WTC11 (cell line): Measurements from ENCODE around the gene DDIAS. TPM values are rescaled to one million over a fixed set of nuclear protein-coding genes. Genes with fewer than 3 reads are reported as not detected.

Source experiments
- ATAC-seq: fragments of 200-7000 bp; cut with Tn5 transposase; 2 replicates; pipeline ENCODE4 v1.10.0; 2021; ENCODE audit warnings: mild to moderate bottlenecking, moderate library complexity
- CTCF ChIA-PET: fragments of 300-600 bp; sonication (Branson Sonifier 250); formaldehyde crosslinking; loops from one replicate; lab custom pipeline; 2021; ENCODE audit warnings: antibody characterized with exemption; lab: Charles Lee
- POLR2A ChIA-PET: fragments of 350-600 bp; sonication (Branson Sonifier 250); formaldehyde crosslinking; loops from one replicate; lab custom pipeline; 2021; ENCODE audit warnings: antibody characterized with exemption; lab: Charles Lee
- DNase-seq: peaks from one replicate; pipeline ENCODE4 v3.0.0; 2021; ENCODE audit warnings: low spot score
- H3K27ac Mint-ChIP-seq: 2 replicates; pipeline ENCODE4 v1.8.0; 2021; ENCODE audit warnings: mixed read lengths
- H3K27me3 Mint-ChIP-seq: 2 replicates; pipeline ENCODE4 v1.8.0; 2021; ENCODE audit warnings: low read depth, mild to moderate bottlenecking, moderate library complexity, mixed read lengths
- H3K36me3 Mint-ChIP-seq: 2 replicates; pipeline ENCODE4 v1.8.0; 2021; ENCODE audit warnings: mixed read lengths
- H3K4me1 Mint-ChIP-seq: 2 replicates; pipeline ENCODE4 v1.8.0; 2022; ENCODE audit warnings: mixed read lengths
- H3K4me3 Mint-ChIP-seq: 2 replicates; pipeline ENCODE4 v1.8.0; 2021; ENCODE audit warnings: mild to moderate bottlenecking, moderate library complexity, mixed read lengths
- H3K9me3 Mint-ChIP-seq: 2 replicates; pipeline ENCODE4 v1.8.0; 2021; ENCODE audit warnings: mixed read lengths
- CREB1 ChIP-seq: sonication (generic); formaldehyde crosslinking; IDR thresholded peaks from 2 replicates; pipeline ENCODE4 v1.8.0; 2023; ENCODE audit warnings: mild to moderate bottlenecking, missing genetic modification reagents
- CREM ChIP-seq: sonication (generic); formaldehyde crosslinking; IDR thresholded peaks from 2 replicates; pipeline ENCODE4 v1.8.1; 2022; ENCODE audit warnings: mild to moderate bottlenecking, missing genetic modification reagents, moderate library complexity
- ELF4 ChIP-seq: sonication (generic); formaldehyde crosslinking; IDR thresholded peaks from 2 replicates; pipeline ENCODE4 v1.8.1; 2022; ENCODE audit warnings: low read depth, mild to moderate bottlenecking, moderate library complexity, missing genetic modification reagents
- EMX1 ChIP-seq: fragments of 250-450 bp; sonication (Bioruptor Pico); IDR thresholded peaks from 2 replicates; pipeline ENCODE4 v1.8.0; 2021; ENCODE audit warnings: mild to moderate bottlenecking
- ESRRA ChIP-seq: sonication (generic); formaldehyde crosslinking; IDR thresholded peaks from 2 replicates; pipeline ENCODE4 v1.8.1; 2022; ENCODE audit warnings: mild to moderate bottlenecking, missing genetic modification reagents, borderline replicate concordance
- ETV6 ChIP-seq: sonication (generic); formaldehyde crosslinking; IDR thresholded peaks from 2 replicates; pipeline ENCODE4 v1.8.1; 2022; ENCODE audit warnings: mild to moderate bottlenecking, missing genetic modification reagents
- MXD4 ChIP-seq: fragments of 250-450 bp; sonication (Bioruptor Pico); IDR thresholded peaks from 2 replicates; pipeline ENCODE4 v1.8.0; 2021; ENCODE audit warnings: mild to moderate bottlenecking, moderate library complexity, borderline replicate concordance
- NFE2L1 ChIP-seq: sonication (generic); formaldehyde crosslinking; IDR thresholded peaks from 2 replicates; pipeline ENCODE4 v1.8.1; 2023; ENCODE audit warnings: missing genetic modification reagents
- NFYB ChIP-seq: sonication (generic); formaldehyde crosslinking; conservative IDR thresholded peaks from 2 replicates; pipeline ENCODE4 v1.8.0; 2022; ENCODE audit warnings: low read depth, missing genetic modification reagents
- NR1H2 ChIP-seq: sonication (generic); formaldehyde crosslinking; IDR thresholded peaks from 2 replicates; pipeline ENCODE4 v1.9.0; 2021; ENCODE audit warnings: mild to moderate bottlenecking, moderate library complexity, missing genetic modification reagents
- RELA ChIP-seq: sonication (generic); formaldehyde crosslinking; IDR thresholded peaks from 2 replicates; pipeline ENCODE4 v1.8.1; 2022; ENCODE audit warnings: missing genetic modification reagents, mild to moderate bottlenecking, borderline replicate concordance
- SP1 ChIP-seq: sonication (generic); formaldehyde crosslinking; conservative IDR thresholded peaks from 2 replicates; pipeline ENCODE4 v1.8.1; 2022; ENCODE audit warnings: missing genetic modification reagents
- TEAD4 ChIP-seq: sonication (generic); formaldehyde crosslinking; IDR thresholded peaks from 2 replicates; pipeline ENCODE4 v1.8.0; 2022; ENCODE audit warnings: mild to moderate bottlenecking, missing genetic modification reagents
- TP53 ChIP-seq: sonication (generic); formaldehyde crosslinking; IDR thresholded peaks from 2 replicates; pipeline ENCODE4 v1.8.1; 2023; ENCODE audit warnings: mild to moderate bottlenecking, missing genetic modification reagents
- ZNF121 ChIP-seq: sonication (generic); formaldehyde crosslinking; IDR thresholded peaks from 2 replicates; pipeline ENCODE4 v1.8.0; 2023; ENCODE audit warnings: missing genetic modification reagents
- ZNF219 ChIP-seq: sonication (generic); formaldehyde crosslinking; IDR thresholded peaks from 2 replicates; pipeline ENCODE4 v1.8.0; 2023; ENCODE audit warnings: missing genetic modification reagents, mild to moderate bottlenecking, borderline replicate concordance
- ZNF232 ChIP-seq: sonication (generic); formaldehyde crosslinking; IDR thresholded peaks from 2 replicates; pipeline ENCODE4 v1.8.0; 2022; ENCODE audit warnings: mild to moderate bottlenecking, missing genetic modification reagents
- ZNF416 ChIP-seq: fragments of 250-450 bp; sonication (Bioruptor Pico); IDR thresholded peaks from 2 replicates; pipeline ENCODE4 v1.9.0; 2021; ENCODE audit warnings: mild to moderate bottlenecking, inconsistent platforms
- total RNA-seq: library from RNA; stranded (reverse); gene quantifications from 3 replicates; pipeline ENCODE4 v1.2.3, GENCODE V29; 2021
- TF ChIP-seq, protein P1 (sequence below): fragments of 250-450 bp; sonication (Bioruptor Pico); conservative IDR thresholded peaks from 2 replicates; pipeline ENCODE4 v1.9.0; 2021; ENCODE audit warnings: mild to moderate bottlenecking
- TF ChIP-seq, protein P2 (sequence below): fragments of 250-450 bp; sonication (Bioruptor Pico); IDR thresholded peaks from 2 replicates; pipeline ENCODE4 v1.9.0; 2021; ENCODE audit warnings: moderate library complexity, mild to moderate bottlenecking, inconsistent platforms, borderline replicate concordance
- TF ChIP-seq, protein P3 (sequence below): sonication (generic); formaldehyde crosslinking; IDR thresholded peaks from 2 replicates; pipeline ENCODE4 v1.8.1; 2022; ENCODE audit warnings: mild to moderate bottlenecking, moderate library complexity, missing genetic modification reagents
- TF ChIP-seq, protein P4 (sequence below): sonication (generic); formaldehyde crosslinking; IDR thresholded peaks from 2 replicates; pipeline ENCODE4 v1.8.0; 2022; ENCODE audit warnings: mild to moderate bottlenecking, missing genetic modification reagents
- TF ChIP-seq, protein P5 (sequence below): sonication (generic); formaldehyde crosslinking; conservative IDR thresholded peaks from 2 replicates; pipeline ENCODE4 v1.8.1; 2023; ENCODE audit warnings: mild to moderate bottlenecking, low read depth, missing genetic modification reagents, moderate library complexity
- TF ChIP-seq, protein P6 (sequence below): sonication (generic); formaldehyde crosslinking; IDR thresholded peaks from 2 replicates; pipeline ENCODE4 v1.8.1; 2023; ENCODE audit warnings: mild to moderate bottlenecking, missing genetic modification reagents

The DDIAS gene
- total RNA-seq, 1 experiment from 2014 or later: 28.7 TPM

DNA sequence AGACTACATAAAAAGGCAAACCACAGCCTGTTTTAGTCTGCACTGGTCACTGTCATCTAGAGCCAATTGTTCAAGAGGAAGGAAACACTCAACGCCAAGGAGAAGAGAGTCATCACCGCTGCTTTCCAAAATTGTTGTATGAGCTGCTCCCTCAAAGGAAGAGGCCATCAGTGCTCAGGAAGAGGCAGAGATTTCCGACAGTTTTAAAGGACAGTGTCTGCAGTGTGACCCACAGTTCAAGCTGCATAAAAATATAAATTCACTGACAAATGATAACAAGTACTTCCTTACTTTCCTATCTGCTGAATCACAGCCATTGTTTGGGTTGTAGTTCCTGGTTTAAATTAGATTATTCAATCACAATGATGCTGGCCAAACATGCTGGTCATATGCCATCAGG lies 17.7 kb upstream of the DDIAS start:
- Mint-ChIP-seq H3K4me1 (no peaks in the 10 kb centered on the region), H3K4me3 (no peak overlapping the region), H3K9me3 (peaks cover 31% of the 10 kb centered on the region), H3K27me3 (no peaks in the 10 kb centered on the region), H3K27ac (no peak overlapping the region), H3K36me3 (peaks cover 32% of the 10 kb centered on the region)
- DNase-seq (no peak), ATAC-seq (no peak)
- TF ChIP-seq, protein P1, sequence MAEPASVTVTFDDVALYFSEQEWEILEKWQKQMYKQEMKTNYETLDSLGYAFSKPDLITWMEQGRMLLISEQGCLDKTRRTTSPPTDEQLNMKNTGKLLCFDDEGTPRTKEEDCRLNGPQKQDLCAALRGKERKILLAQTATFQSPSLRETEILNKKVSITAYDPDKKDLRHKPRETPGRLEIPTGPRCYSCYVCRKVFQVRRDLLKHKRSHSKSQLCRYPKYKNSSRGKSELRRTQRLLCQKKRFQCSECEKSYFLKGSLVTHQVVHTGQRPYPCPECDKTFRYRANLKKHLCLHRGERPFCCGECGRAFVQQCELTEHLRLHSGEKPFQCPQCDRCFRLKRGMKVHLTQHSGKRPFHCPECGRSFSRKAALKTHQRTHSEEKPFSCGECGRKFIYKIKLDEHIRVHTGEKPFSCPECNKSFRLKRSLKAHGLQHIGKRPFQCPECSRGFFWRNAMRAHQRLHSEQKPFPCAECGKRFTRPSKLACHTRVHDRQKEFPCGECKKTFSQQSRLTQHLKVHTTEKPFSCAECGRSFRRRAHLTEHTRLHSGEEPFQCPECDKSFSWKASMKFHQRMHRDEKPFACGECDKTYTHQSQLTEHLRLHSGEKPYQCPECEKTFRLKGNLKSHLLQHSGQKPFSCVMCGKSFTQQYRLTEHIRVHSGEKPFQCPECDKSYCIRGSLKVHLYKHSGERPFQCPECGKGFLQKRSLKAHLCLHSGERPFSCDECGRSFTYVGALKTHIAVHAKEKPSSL (CRISPR knock-in tag): no peak
- TF ChIP-seq CREB1 (CRISPR knock-in tag): no peak
- TF ChIP-seq, protein P2, sequence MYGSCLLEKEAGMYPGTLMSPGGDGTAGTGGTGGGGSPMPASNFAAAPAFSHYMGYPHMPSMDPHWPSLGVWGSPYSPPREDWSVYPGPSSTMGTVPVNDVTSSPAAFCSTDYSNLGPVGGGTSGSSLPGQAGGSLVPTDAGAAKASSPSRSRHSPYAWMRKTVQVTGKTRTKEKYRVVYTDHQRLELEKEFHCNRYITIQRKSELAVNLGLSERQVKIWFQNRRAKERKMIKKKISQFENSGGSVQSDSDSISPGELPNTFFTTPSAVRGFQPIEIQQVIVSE (CRISPR knock-in tag): no peak
- no peak for TF ChIP-seq EMX1 (CRISPR knock-in tag)
- TF ChIP-seq RELA (CRISPR knock-in tag): no peak
- TF ChIP-seq MXD4: no peak
- no peak for TF ChIP-seq ZNF121 (CRISPR knock-in tag)
- POLR2A ChIA-PET: no interaction called here
- CTCF ChIA-PET: interaction anchor here (1.4 kb wide), 2 partner anchors 16 kb away, joined by 3 to 5 read pairs; partner anchors contain the start of gene PRCP

DNA sequence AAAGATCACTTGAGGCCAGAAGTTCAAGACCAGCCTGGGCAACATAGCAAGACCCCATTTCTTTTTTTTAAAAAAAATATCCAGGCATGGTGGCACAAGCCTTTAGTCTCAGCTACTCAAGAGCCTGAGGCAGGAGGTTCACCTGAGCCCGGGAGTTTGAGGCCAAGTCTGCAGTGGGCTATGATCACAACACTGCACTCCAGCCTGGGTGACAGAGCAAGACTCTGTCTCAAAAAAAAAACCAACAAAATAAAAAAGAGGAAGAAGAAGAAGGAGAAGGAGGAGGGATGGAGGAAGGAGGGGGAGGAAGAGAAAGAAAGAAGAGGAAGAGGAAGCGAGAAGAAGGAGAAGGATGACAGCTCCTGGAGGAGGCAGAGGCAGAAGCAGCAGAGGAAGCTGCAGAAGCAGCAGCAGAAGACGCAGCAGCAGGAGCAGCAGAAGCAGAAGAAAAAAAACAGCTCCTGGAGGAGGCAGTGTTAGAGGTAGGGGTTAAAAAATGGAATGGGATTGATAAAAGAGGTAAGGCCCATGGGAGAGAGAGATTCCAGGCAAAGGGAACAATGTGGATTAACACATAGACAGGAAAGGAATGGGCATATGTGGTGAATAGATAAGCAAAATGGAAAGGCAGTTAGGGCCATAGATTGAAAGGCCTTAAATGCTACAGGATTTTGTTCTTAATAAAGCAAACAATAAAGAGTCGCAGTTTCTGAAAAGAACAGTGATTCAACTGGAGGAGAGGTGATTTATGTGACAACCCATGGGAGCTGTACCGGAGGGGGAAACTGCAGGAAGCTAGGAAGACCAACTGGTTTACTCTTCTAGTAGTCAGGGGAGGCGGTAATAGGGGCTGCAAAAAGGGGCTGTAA lies 12.2 kb upstream of the DDIAS start:
- H3K27ac Mint-ChIP-seq: no peak overlapping the region
- no peaks in the 10 kb centered on the region for H3K27me3 Mint-ChIP-seq
- H3K4me3 Mint-ChIP-seq: no peak overlapping the region
- CTCF ChIA-PET: interaction anchor here (2.2 kb wide), 1 partner anchor 22 kb away, joined by 10 read pairs; no protein-coding TSS in a partner anchor
- no peaks in the 10 kb centered on the region for H3K4me1 Mint-ChIP-seq
- no peaks in the 10 kb centered on the region for H3K36me3 Mint-ChIP-seq
- no peaks in the 10 kb centered on the region for H3K9me3 Mint-ChIP-seq
- TF ChIP-seq ELF4 (CRISPR knock-in tag): no peak
- TF ChIP-seq ESRRA (CRISPR knock-in tag): no peak
- no peak for TF ChIP-seq MXD4
- TF ChIP-seq, protein P3, sequence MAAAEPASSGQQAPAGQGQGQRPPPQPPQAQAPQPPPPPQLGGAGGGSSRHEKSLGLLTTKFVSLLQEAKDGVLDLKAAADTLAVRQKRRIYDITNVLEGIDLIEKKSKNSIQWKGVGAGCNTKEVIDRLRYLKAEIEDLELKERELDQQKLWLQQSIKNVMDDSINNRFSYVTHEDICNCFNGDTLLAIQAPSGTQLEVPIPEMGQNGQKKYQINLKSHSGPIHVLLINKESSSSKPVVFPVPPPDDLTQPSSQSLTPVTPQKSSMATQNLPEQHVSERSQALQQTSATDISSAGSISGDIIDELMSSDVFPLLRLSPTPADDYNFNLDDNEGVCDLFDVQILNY (CRISPR knock-in tag): no peak
- TF ChIP-seq TEAD4 (CRISPR knock-in tag): no peak
- no peak for TF ChIP-seq ZNF219
- TF ChIP-seq, protein P4, sequence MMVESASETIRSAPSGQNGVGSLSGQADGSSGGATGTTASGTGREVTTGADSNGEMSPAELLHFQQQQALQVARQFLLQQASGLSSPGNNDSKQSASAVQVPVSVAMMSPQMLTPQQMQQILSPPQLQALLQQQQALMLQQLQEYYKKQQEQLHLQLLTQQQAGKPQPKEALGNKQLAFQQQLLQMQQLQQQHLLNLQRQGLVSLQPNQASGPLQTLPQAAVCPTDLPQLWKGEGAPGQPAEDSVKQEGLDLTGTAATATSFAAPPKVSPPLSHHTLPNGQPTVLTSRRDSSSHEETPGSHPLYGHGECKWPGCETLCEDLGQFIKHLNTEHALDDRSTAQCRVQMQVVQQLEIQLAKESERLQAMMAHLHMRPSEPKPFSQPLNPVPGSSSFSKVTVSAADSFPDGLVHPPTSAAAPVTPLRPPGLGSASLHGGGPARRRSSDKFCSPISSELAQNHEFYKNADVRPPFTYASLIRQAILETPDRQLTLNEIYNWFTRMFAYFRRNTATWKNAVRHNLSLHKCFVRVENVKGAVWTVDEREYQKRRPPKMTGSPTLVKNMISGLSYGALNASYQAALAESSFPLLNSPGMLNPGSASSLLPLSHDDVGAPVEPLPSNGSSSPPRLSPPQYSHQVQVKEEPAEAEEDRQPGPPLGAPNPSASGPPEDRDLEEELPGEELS (CRISPR knock-in tag): no peak
- TF ChIP-seq NR1H2 (CRISPR knock-in tag): no peak
- no peak for TF ChIP-seq CREM (CRISPR knock-in tag)
- TF ChIP-seq TP53 (CRISPR knock-in tag): no peak
- TF ChIP-seq SP1 (CRISPR knock-in tag): no peak
- TF ChIP-seq, protein P5, sequence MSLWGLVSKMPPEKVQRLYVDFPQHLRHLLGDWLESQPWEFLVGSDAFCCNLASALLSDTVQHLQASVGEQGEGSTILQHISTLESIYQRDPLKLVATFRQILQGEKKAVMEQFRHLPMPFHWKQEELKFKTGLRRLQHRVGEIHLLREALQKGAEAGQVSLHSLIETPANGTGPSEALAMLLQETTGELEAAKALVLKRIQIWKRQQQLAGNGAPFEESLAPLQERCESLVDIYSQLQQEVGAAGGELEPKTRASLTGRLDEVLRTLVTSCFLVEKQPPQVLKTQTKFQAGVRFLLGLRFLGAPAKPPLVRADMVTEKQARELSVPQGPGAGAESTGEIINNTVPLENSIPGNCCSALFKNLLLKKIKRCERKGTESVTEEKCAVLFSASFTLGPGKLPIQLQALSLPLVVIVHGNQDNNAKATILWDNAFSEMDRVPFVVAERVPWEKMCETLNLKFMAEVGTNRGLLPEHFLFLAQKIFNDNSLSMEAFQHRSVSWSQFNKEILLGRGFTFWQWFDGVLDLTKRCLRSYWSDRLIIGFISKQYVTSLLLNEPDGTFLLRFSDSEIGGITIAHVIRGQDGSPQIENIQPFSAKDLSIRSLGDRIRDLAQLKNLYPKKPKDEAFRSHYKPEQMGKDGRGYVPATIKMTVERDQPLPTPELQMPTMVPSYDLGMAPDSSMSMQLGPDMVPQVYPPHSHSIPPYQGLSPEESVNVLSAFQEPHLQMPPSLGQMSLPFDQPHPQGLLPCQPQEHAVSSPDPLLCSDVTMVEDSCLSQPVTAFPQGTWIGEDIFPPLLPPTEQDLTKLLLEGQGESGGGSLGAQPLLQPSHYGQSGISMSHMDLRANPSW (CRISPR knock-in tag): no peak
- TF ChIP-seq NFYB (CRISPR knock-in tag): no peak
- TF ChIP-seq NFE2L1 (CRISPR knock-in tag): no peak
- TF ChIP-seq ZNF232 (CRISPR knock-in tag): no peak
- TF ChIP-seq, protein P6, sequence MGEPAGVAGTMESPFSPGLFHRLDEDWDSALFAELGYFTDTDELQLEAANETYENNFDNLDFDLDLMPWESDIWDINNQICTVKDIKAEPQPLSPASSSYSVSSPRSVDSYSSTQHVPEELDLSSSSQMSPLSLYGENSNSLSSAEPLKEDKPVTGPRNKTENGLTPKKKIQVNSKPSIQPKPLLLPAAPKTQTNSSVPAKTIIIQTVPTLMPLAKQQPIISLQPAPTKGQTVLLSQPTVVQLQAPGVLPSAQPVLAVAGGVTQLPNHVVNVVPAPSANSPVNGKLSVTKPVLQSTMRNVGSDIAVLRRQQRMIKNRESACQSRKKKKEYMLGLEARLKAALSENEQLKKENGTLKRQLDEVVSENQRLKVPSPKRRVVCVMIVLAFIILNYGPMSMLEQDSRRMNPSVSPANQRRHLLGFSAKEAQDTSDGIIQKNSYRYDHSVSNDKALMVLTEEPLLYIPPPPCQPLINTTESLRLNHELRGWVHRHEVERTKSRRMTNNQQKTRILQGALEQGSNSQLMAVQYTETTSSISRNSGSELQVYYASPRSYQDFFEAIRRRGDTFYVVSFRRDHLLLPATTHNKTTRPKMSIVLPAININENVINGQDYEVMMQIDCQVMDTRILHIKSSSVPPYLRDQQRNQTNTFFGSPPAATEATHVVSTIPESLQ: no peak
- no peak for TF ChIP-seq ZNF416 (CRISPR knock-in tag)
- TF ChIP-seq ETV6 (CRISPR knock-in tag): no peak
- no peak for TF ChIP-seq CREB1 (CRISPR knock-in tag)
- ATAC-seq: peak; percentile 43
- DNase-seq: no peak
- POLR2A ChIA-PET: interaction anchor here (1.0 kb wide), 1 partner anchor 12 kb away, joined by 3 read pairs; the partner anchor contains the start of gene DDIAS
